H9 (cell line): ENCODE results near the gene RORB. TPM values are rescaled to one million over a fixed set of nuclear protein-coding genes. Genes with fewer than 3 reads are reported as not detected.

Experiments
- DNase-seq: peaks from one replicate; pipeline ENCODE4 v3.0.0-alpha.2; 2017
- H2AFZ ChIP-seq: one replicate; pipeline ENCODE4 v1.6.1; 2013; ENCODE audit warnings: mild to moderate bottlenecking, low read length, control low read depth, moderate library complexity
- H2AK5ac ChIP-seq: 2 replicates; pipeline ENCODE4 v1.6.1; 2013; ENCODE audit warnings: low read length, control low read depth, mixed read lengths; ENCODE audit not compliant: insufficient read length
- H2BK120ac ChIP-seq: one replicate; pipeline ENCODE4 v1.6.1; 2013; ENCODE audit warnings: low read depth, mild to moderate bottlenecking, low read length, control low read depth, inconsistent platforms; ENCODE audit not compliant: poor library complexity, severe bottlenecking
- H2BK12ac ChIP-seq: 2 replicates; pipeline ENCODE4 v1.6.1; 2013; ENCODE audit warnings: low read length, control low read depth, mixed read lengths, low read depth; ENCODE audit not compliant: insufficient read length
- H2BK15ac ChIP-seq: 2 replicates; pipeline ENCODE4 v1.6.1; 2013; ENCODE audit warnings: low read depth, low read length, control low read depth
- H2BK20ac ChIP-seq: one replicate; pipeline ENCODE4 v1.6.1; 2013; ENCODE audit warnings: low read depth, mild to moderate bottlenecking, low read length, control low read depth, inconsistent platforms; ENCODE audit not compliant: poor library complexity, severe bottlenecking
- H2BK5ac ChIP-seq: 2 replicates; pipeline ENCODE4 v1.6.1; 2013; ENCODE audit warnings: low read length, control low read depth, mixed read lengths; ENCODE audit not compliant: insufficient read length
- H3K14ac ChIP-seq: 2 replicates; pipeline ENCODE4 v1.6.1; 2013; ENCODE audit warnings: low read length, control low read depth; ENCODE audit not compliant: insufficient read depth
- H3K18ac ChIP-seq: 2 replicates; pipeline ENCODE4 v1.6.1; 2013; ENCODE audit warnings: low read depth, mild to moderate bottlenecking, mixed read lengths, low read length, control low read depth; ENCODE audit not compliant: insufficient read length
- H3K23ac ChIP-seq: 2 replicates; pipeline ENCODE4 v1.6.1; 2013; ENCODE audit warnings: low read length, control low read depth, mixed read lengths, low read depth; ENCODE audit not compliant: insufficient read length
- H3K23me2 ChIP-seq: 2 replicates; pipeline ENCODE4 v1.6.1; 2013; ENCODE audit warnings: low read depth, mild to moderate bottlenecking, mixed read lengths, low read length, control low read depth; ENCODE audit not compliant: insufficient read length, poor library complexity, severe bottlenecking
- H3K27ac ChIP-seq: 2 replicates; pipeline ENCODE4 v1.5.1; 2013; ENCODE audit warnings: low read length, control low read depth, mixed read lengths, low read depth; ENCODE audit not compliant: insufficient read length
- H3K27me3 ChIP-seq: 2 replicates; pipeline ENCODE4 v1.6.1; 2013; ENCODE audit warnings: low read length, control low read depth, inconsistent platforms; ENCODE audit not compliant: insufficient read depth
- H3K4ac ChIP-seq: 2 replicates; pipeline ENCODE4 v1.6.1; 2013; ENCODE audit warnings: low read depth, mild to moderate bottlenecking, control low read depth, inconsistent platforms, low read length, moderate library complexity
- H3K4me1 ChIP-seq: 2 replicates; pipeline ENCODE4 v1.6.1; 2013; ENCODE audit warnings: low read length, control low read depth, inconsistent platforms; ENCODE audit not compliant: insufficient read depth
- H3K4me2 ChIP-seq: 2 replicates; pipeline ENCODE4 v1.6.1; 2013; ENCODE audit warnings: low read length, control low read depth, mixed read lengths; ENCODE audit not compliant: insufficient read length, insufficient read depth
- H3K56ac ChIP-seq: 2 replicates; pipeline ENCODE4 v1.6.1; 2013; ENCODE audit warnings: low read depth, mild to moderate bottlenecking, mixed read lengths, low read length, control low read depth; ENCODE audit not compliant: insufficient read length
- H3K79me1 ChIP-seq: 2 replicates; pipeline ENCODE4 v1.6.1; 2013; ENCODE audit warnings: low read depth, mild to moderate bottlenecking, moderate library complexity, low read length, control low read depth, inconsistent platforms; ENCODE audit not compliant: insufficient read depth, poor library complexity, severe bottlenecking
- H3K79me2 ChIP-seq: 2 replicates; pipeline ENCODE4 v1.6.1; 2013; ENCODE audit warnings: low read length, control low read depth, inconsistent platforms; ENCODE audit not compliant: insufficient read depth
- H3K9ac ChIP-seq: 2 replicates; pipeline ENCODE4 v1.6.1; 2013; ENCODE audit warnings: low read length, control low read depth, mixed read lengths; ENCODE audit not compliant: insufficient read length; ENCODE audit errors: extremely low read depth
- H3K9me3 ChIP-seq: one replicate; pipeline ENCODE4 v1.6.1; 2013; ENCODE audit warnings: low read depth, low read length, inconsistent platforms; ENCODE audit not compliant: control insufficient read depth
- H3T11ph ChIP-seq: one replicate; pipeline ENCODE4 v1.6.1; 2013; ENCODE audit warnings: mild to moderate bottlenecking, low read length, control low read depth, inconsistent platforms
- H4K20me1 ChIP-seq: one replicate; pipeline ENCODE4 v1.6.1; 2013; ENCODE audit not compliant: control insufficient read depth, insufficient read length, insufficient read depth
- H4K5ac ChIP-seq: 2 replicates; pipeline ENCODE4 v1.6.1; 2013; ENCODE audit warnings: low read depth, mild to moderate bottlenecking, mixed read lengths, low read length, control low read depth; ENCODE audit not compliant: insufficient read length
- H4K8ac ChIP-seq: replicated peaks from 2 replicates; pipeline ENCODE4 v1.6.1; 2013; ENCODE audit warnings: low read length, control low read depth, mixed read lengths, low read depth; ENCODE audit not compliant: insufficient read length
- H4K91ac ChIP-seq: 2 replicates; pipeline ENCODE4 v1.6.1; 2013; ENCODE audit warnings: low read depth, mild to moderate bottlenecking, moderate library complexity, mixed read lengths, low read length, control low read depth; ENCODE audit not compliant: insufficient read length
- H3K27ac Mint-ChIP-seq, 3 experiments: 2 replicates in 2 of 3; 3 replicates in 1 of 3; pipeline ENCODE4 v1.8.0; 2020 to 2021; ENCODE audit warnings: mixed read lengths in 3 of 3, mild to moderate bottlenecking in 1 of 3, moderate library complexity in 1 of 3
- H3K27me3 Mint-ChIP-seq: 2 replicates; pipeline ENCODE4 v1.8.0; 2021; ENCODE audit warnings: low read depth, mild to moderate bottlenecking, moderate library complexity, mixed read lengths
- H3K36me3 Mint-ChIP-seq, 3 experiments: 2 replicates in 2 of 3; 3 replicates in 1 of 3; pipeline ENCODE4 v1.8.0; 2020 to 2021; ENCODE audit warnings: low read depth in 3 of 3, mixed read lengths in 3 of 3; ENCODE audit not compliant: insufficient read depth in 1 of 3
- H3K4me1 Mint-ChIP-seq, 2 experiments: 2 replicates each; pipeline ENCODE4 v1.8.0; 2020; ENCODE audit warnings: mixed read lengths in 2 of 2
- H3K4me3 Mint-ChIP-seq, 2 experiments: 2 replicates in 1 of 2; 3 replicates in 1 of 2; pipeline ENCODE4 v1.8.0; 2020 to 2021; ENCODE audit warnings: mild to moderate bottlenecking in 2 of 2, mixed read lengths in 2 of 2, moderate library complexity in 1 of 2
- H3K9me3 Mint-ChIP-seq, 2 experiments: 2 replicates in 1 of 2; 3 replicates in 1 of 2; pipeline ENCODE4 v1.8.0; 2020; ENCODE audit warnings: mild to moderate bottlenecking in 2 of 2, mixed read lengths in 2 of 2, moderate library complexity in 1 of 2
- WGBS: extraction: QIAGEN DNeasy Blood & Tissue Kit; methylation state at CpG from one replicate; pipeline ENCODE4 v1.1.7; 2013; ENCODE audit warnings: missing lambda C conversion rate, low lambda C conversion rate, mixed read lengths; ENCODE audit not compliant: insufficient read length; ENCODE audit errors: extremely low coverage; 5-methylcytosine and 5-hydroxymethylcytosine counted together
- total RNA-seq: library from RNA; stranded (reverse); gene quantifications from 2 replicates; pipeline ENCODE4 v1.2.1, GENCODE V29; 2021
- TF ChIP-seq, protein P1 (sequence below): fragments of 200-600 bp; sonication (generic); conservative IDR thresholded peaks from 3 replicates; pipeline ENCODE4 v1.8.0; 2021; ENCODE audit warnings: antibody characterized with exemption, mild to moderate bottlenecking

RORB gene
- total RNA-seq, 1 experiment from 2014 or later = 0.31 TPM

DNA sequence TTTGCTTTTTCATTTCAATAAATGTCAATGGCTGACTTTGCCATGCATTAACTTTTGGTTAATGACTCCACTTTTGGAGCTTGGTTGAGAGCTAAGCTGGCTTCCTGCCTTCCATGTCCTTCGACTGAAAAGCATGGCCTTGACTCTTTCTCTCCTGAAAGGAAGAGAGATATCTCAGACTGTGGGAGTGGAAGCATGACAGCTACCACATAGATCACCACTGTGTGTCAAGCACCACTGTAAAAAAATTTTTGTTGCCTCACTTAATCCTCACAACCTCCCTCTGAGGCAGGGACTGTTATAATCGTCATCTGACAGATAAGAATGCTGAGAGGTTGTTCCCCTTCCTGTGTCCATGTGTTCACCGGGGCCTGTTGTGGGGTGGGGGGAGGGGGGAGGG is 184.8 kb downstream of the RORB start:
- Histone ChIP-seq H3K4me2 (no peak overlapping the region), H3K27ac (no peak overlapping the region), H3K23ac (no peak overlapping the region), H3K9ac (no peak overlapping the region), H3K4me1 (no peaks in the 10 kb centered on the region), H3K9me3 (no peaks in the 10 kb centered on the region), H3K4ac (no peak overlapping the region), H2BK5ac (no peak overlapping the region), H2BK12ac (no peak overlapping the region), H3K18ac (no peak overlapping the region), H2AFZ (no peak overlapping the region), H4K20me1 (no peaks in the 10 kb centered on the region), H3K27me3 (no peaks in the 10 kb centered on the region), H3K23me2 (no peaks in the 10 kb centered on the region), H2BK20ac (no peak overlapping the region), H4K8ac (no peak overlapping the region), H3K56ac (no peak overlapping the region), H4K91ac (no peak overlapping the region), H2AK5ac (no peak overlapping the region), H3T11ph (no peak overlapping the region), H2BK15ac (no peak overlapping the region), H3K14ac (no peak overlapping the region), H2BK120ac (no peak overlapping the region), H4K5ac (no peak overlapping the region), H3K79me2 (no peaks in the 10 kb centered on the region), H3K79me1 (no peaks in the 10 kb centered on the region)
- DNase-seq = no peak
- H3K4me3 Mint-ChIP-seq = no peak overlapping the region
- TF ChIP-seq, protein P1, sequence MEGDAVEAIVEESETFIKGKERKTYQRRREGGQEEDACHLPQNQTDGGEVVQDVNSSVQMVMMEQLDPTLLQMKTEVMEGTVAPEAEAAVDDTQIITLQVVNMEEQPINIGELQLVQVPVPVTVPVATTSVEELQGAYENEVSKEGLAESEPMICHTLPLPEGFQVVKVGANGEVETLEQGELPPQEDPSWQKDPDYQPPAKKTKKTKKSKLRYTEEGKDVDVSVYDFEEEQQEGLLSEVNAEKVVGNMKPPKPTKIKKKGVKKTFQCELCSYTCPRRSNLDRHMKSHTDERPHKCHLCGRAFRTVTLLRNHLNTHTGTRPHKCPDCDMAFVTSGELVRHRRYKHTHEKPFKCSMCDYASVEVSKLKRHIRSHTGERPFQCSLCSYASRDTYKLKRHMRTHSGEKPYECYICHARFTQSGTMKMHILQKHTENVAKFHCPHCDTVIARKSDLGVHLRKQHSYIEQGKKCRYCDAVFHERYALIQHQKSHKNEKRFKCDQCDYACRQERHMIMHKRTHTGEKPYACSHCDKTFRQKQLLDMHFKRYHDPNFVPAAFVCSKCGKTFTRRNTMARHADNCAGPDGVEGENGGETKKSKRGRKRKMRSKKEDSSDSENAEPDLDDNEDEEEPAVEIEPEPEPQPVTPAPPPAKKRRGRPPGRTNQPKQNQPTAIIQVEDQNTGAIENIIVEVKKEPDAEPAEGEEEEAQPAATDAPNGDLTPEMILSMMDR = no peak
- no peaks in the 10 kb centered on the region for H3K9me3 Mint-ChIP-seq
- peaks cover 5% of the 10 kb centered on the region in 2 experiments; a peak in 3 of 4 replicates for H3K4me1 Mint-ChIP-seq
- H3K27me3 Mint-ChIP-seq = no peaks in the 10 kb centered on the region
- no CpG with 5 or more reads among the region's 3 CpGs for WGBS
- H3K36me3 Mint-ChIP-seq = no peaks in the 10 kb centered on the region
- H3K27ac Mint-ChIP-seq = no peak overlapping the region
